Gastrocnemius medialis (tissue), 4 donors: ENCODE measurements around the gene NUCB2.
"Not testable (repeated sequence)": the region's sequence is repeated elsewhere in the genome, so short reads cannot be mapped to it uniquely, and the experiment has no call there.

Experiments
- CTCF ChIP-seq, 5 experiments: fragments of 450-650 bp in 3 of 5; fragments of 200-600 bp in 2 of 5; sonication (generic) in 2 of 5; IDR thresholded peaks in 4 of 5; conservative IDR thresholded peaks in 1 of 5; 1 replicate in 4 of 5; 2 replicates in 1 of 5; pipeline ENCODE4 v1.5.1; 2016 to 2019; ENCODE audit warnings: antibody characterized with exemption in 5 of 5, mild to moderate bottlenecking in 3 of 5, moderate library complexity in 3 of 5
- POLR2A ChIP-seq, 2 donors: fragments of 450-650 bp; IDR thresholded peaks; one replicate each; pipeline ENCODE4 v1.6.1; 2017; ENCODE audit warnings: antibody characterized with exemption in 2 of 2, mild to moderate bottlenecking in 2 of 2, moderate library complexity in 2 of 2

GRCh38 chr11:17268500-17268899 is 8.0 kb upstream of the NUCB2 start:
- TF ChIP-seq POLR2A (IDR thresholded peaks at IDR 0.05); CTCF (IDR thresholded peaks at IDR 0.05 in 4 of 5, conservative IDR thresholded peaks at IDR 0.05 in 1 of 5): not testable (repeated sequence)
